Measurements from ENCODE around the gene KIAA1217. TPM values are rescaled to one million over a fixed set of nuclear protein-coding genes. Genes with fewer than 3 reads are reported as not detected.
A peak's percentile ranks its signal among the peaks of the same experiment; 100 is the strongest.

KIAA1217 gene
- total RNA-seq, 1 experiment from 2014 or later: 171 TPM

DNA sequence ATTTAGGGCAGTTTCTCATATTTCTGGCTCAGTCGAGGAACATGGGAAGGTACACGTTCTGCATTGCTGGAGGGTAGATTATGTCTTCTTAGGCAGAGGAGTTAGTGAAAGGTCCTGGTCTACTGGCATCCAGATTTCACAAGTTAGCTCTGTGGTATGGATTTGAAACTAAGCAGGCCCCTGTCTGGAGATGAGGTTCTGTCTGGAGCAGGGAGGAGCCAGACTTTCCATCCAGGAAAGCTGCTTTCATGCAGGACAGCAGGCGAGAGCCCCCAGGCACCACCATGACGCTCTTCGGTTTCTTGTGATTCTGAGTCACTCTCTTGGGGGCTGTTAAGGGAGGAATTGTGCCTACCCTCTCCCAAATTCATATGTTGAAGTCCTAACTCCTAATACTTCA, 184.3 kb downstream of the KIAA1217 start:
- Mint-ChIP-seq H3K4me3 (ENCODE audit: unreplicated experiment) (no peak overlapping the region), H3K27me3 (ENCODE audit: insufficient read depth, unreplicated experiment) (no peaks in the 10 kb centered on the region), H3K4me1 (ENCODE audit: low read depth, unreplicated experiment) (peaks cover 8% of the 10 kb centered on the region), H3K9me3 (ENCODE audit: unreplicated experiment) (no peaks in the 10 kb centered on the region), H3K36me3 (ENCODE audit: insufficient read depth, unreplicated experiment) (peaks cover 52% of the 10 kb centered on the region), H3K27ac (ENCODE audit: unreplicated experiment) (no peak overlapping the region)
- CTCF ChIA-PET: interaction anchor here (1.3 kb wide), 1 partner anchor 8 kb away, joined by 4 read pairs; no protein-coding TSS in a partner anchor
- H3K9me3 ChIP-seq: no peaks in the 10 kb centered on the region
- TF ChIP-seq, protein P1, sequence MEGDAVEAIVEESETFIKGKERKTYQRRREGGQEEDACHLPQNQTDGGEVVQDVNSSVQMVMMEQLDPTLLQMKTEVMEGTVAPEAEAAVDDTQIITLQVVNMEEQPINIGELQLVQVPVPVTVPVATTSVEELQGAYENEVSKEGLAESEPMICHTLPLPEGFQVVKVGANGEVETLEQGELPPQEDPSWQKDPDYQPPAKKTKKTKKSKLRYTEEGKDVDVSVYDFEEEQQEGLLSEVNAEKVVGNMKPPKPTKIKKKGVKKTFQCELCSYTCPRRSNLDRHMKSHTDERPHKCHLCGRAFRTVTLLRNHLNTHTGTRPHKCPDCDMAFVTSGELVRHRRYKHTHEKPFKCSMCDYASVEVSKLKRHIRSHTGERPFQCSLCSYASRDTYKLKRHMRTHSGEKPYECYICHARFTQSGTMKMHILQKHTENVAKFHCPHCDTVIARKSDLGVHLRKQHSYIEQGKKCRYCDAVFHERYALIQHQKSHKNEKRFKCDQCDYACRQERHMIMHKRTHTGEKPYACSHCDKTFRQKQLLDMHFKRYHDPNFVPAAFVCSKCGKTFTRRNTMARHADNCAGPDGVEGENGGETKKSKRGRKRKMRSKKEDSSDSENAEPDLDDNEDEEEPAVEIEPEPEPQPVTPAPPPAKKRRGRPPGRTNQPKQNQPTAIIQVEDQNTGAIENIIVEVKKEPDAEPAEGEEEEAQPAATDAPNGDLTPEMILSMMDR (IDR thresholded peaks at IDR 0.05; ENCODE audit: insufficient read depth in 1 of 2, low read depth in 1 of 2, low read length in 1 of 2, severe bottlenecking in 1 of 2, unreplicated experiment in 1 of 2): no peak
- no peak for DNase-seq
- H3K4me1 ChIP-seq: no peaks in the 10 kb centered on the region
- intact Hi-C loops (cut with micrococcal nuclease; ENCODE audit: unreplicated experiment): no loop called here
- H3K4me3 ChIP-seq (ENCODE audit: low read depth, low read length): no peak overlapping the region
- H3K27me3 ChIP-seq (replicated peaks; ENCODE audit: control insufficient read depth, insufficient read depth, low read length): no peaks in the 10 kb centered on the region
- BruUV-seq (replicated peaks): no TSS peak
- POLR2A ChIA-PET: no interaction called here
- no peaks in the 10 kb centered on the region; the same call in 1 of the 2 replicates for H3K36me3 ChIP-seq (ENCODE audit: control insufficient read depth, insufficient read depth, low read length)

DNA sequence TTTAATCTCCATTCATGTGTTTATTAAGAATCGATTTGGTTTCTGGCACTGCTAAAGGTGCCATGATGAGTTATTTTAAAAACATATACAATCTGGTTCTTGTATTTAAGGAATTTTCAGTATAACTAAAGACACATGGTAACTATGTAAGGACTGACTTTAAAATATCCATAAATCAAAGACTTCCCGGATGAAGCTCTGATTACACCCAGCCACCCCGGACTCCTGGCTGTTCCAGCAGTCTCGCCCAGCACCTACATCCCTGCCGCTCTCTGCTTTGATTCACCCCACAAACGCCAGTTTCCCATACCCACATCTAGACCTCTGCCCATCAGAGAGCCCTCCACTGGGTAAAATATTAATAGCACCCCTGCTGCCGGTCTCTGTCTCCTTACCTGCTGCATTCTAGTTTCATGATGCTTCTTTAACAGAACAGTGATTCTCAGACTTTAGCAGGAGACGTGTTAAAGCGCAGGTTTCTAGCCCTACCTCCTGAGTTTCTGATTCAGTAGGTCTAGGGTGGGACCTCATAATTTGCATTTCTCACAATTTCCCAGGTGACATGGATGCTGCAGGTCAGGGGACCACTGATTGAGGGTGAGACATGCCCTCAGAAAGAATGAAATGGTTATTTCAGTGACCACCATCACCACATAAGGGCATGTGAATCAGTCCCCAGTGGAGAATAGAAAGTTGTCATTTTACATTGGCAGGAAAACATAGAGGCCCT, 185.7 kb downstream of the KIAA1217 start:
- Mint-ChIP-seq H3K27ac (ENCODE audit: unreplicated experiment) (no peak overlapping the region), H3K4me3 (ENCODE audit: unreplicated experiment) (no peak overlapping the region), H3K27me3 (ENCODE audit: insufficient read depth, unreplicated experiment) (no peaks in the 10 kb centered on the region), H3K4me1 (ENCODE audit: low read depth, unreplicated experiment) (peaks cover 8% of the 10 kb centered on the region), H3K9me3 (ENCODE audit: unreplicated experiment) (no peaks in the 10 kb centered on the region), H3K36me3 (ENCODE audit: insufficient read depth, unreplicated experiment) (peaks cover 50% of the 10 kb centered on the region)
- no peak for DNase-seq
- ChIA-PET CTCF (no interaction called here), POLR2A (no interaction called here)
- no TSS peak for BruUV-seq (replicated peaks)
- Histone ChIP-seq H3K27me3 (replicated peaks; ENCODE audit: control insufficient read depth, insufficient read depth, low read length) (no peaks in the 10 kb centered on the region), H3K36me3 (ENCODE audit: control insufficient read depth, insufficient read depth, low read length) (peaks cover 1% of the 10 kb centered on the region; the same call in 1 of the 2 replicates), H3K4me3 (ENCODE audit: low read depth, low read length) (no peak overlapping the region), H3K4me1 (no peaks in the 10 kb centered on the region), H3K9me3 (no peaks in the 10 kb centered on the region)
- intact Hi-C loops (cut with micrococcal nuclease; ENCODE audit: unreplicated experiment): no loop called here
- TF ChIP-seq, protein P1 (IDR thresholded peaks at IDR 0.05; ENCODE audit: insufficient read depth in 1 of 2, low read depth in 1 of 2, low read length in 1 of 2, severe bottlenecking in 1 of 2, unreplicated experiment in 1 of 2): no peak

DNA sequence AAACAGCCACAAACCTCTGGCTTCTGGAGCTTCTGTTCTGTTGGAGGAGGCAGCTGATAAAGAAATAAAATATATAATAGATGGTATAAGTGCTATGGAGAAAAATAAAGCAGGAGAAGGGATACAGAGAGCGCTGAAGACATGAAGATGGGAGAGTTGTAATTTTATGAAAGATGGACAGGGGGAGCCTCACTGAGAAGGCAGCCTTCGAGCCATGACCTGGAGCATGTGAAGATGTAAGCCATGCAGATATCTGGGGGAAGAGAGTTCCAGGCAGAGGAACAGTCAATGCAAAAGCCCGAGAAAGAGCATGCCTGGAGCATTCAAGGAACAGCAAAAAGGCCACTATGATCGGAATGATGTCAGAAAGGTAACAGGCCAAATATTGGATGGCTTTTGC, 187.5 kb downstream of the KIAA1217 start:
- CTCF ChIA-PET: no interaction called here
- peaks cover 1% of the 10 kb centered on the region; the same call in 1 of the 2 replicates for H3K36me3 ChIP-seq (ENCODE audit: control insufficient read depth, insufficient read depth, low read length)
- Mint-ChIP-seq H3K36me3 (ENCODE audit: insufficient read depth, unreplicated experiment) (peaks cover 45% of the 10 kb centered on the region), H3K4me3 (ENCODE audit: unreplicated experiment) (no peak overlapping the region), H3K27me3 (ENCODE audit: insufficient read depth, unreplicated experiment) (no peaks in the 10 kb centered on the region), H3K4me1 (ENCODE audit: low read depth, unreplicated experiment) (peaks cover 15% of the 10 kb centered on the region), H3K27ac (ENCODE audit: unreplicated experiment) (peak overlapping the region; percentile 26), H3K9me3 (ENCODE audit: unreplicated experiment) (no peaks in the 10 kb centered on the region)
- no peaks in the 10 kb centered on the region for H3K27me3 ChIP-seq (replicated peaks; ENCODE audit: control insufficient read depth, insufficient read depth, low read length)
- POLR2A ChIA-PET: no interaction called here
- no peak for DNase-seq
- no peaks in the 10 kb centered on the region for H3K9me3 ChIP-seq
- H3K4me1 ChIP-seq: no peaks in the 10 kb centered on the region
- TF ChIP-seq, protein P1 (IDR thresholded peaks at IDR 0.05; ENCODE audit: insufficient read depth in 1 of 2, low read depth in 1 of 2, low read length in 1 of 2, severe bottlenecking in 1 of 2, unreplicated experiment in 1 of 2): peak; percentile 34 to 40
- intact Hi-C loops (cut with micrococcal nuclease; ENCODE audit: unreplicated experiment): loop anchor here (1.0 kb wide), 1 partner anchor 107 kb away; no protein-coding TSS in a partner anchor
- no peak overlapping the region for H3K4me3 ChIP-seq (ENCODE audit: low read depth, low read length)
- BruUV-seq (replicated peaks): no TSS peak

Data from Caco-2 (cell line).